Measurements from ENCODE around the gene HNF1B.
"Not testable (repeated sequence)": the region's sequence is repeated elsewhere in the genome, so short reads cannot be mapped to it uniquely, and the experiment has no call there.

HNF1B gene

GRCh38 chr17:37701496-37701898 lies 43.4 kb downstream of the HNF1B start:
- DNase-seq (ENCODE audit: low read depth) = no peak

- no peak for DNase-seq (ENCODE audit: low read depth)
Measured at GRCh38 chr17:37700881-37701280, 44.0 kb downstream of the HNF1B start.

- no peak for DNase-seq (ENCODE audit: low read depth)
Measured at GRCh38 chr17:37699285-37699973, 45.4 kb downstream of the HNF1B start.

- no peak for DNase-seq (ENCODE audit: low read depth)
Measured at GRCh38 chr17:37698911-37699255, 46.0 kb downstream of the HNF1B start.

- no peak for DNase-seq (ENCODE audit: low read depth)
Measured at GRCh38 chr17:37698132-37698910, 46.5 kb downstream of the HNF1B start.

- no peak for DNase-seq (ENCODE audit: low read depth)
Measured at GRCh38 chr17:37697381-37697780, 47.5 kb downstream of the HNF1B start.

- no peak for DNase-seq (ENCODE audit: low read depth)
Measured at GRCh38 chr17:37696366-37696765, 48.5 kb downstream of the HNF1B start.

GRCh38 chr17:37695726-37696125 lies 49.1 kb downstream of the HNF1B start:
- DNase-seq (ENCODE audit: low read depth) = no peak

GRCh38 chr17:37694734-37695133 lies 50.1 kb downstream of the HNF1B start:
- DNase-seq (ENCODE audit: low read depth) = no peak

- no peak for DNase-seq (ENCODE audit: low read depth)
Measured at GRCh38 chr17:37693328-37693727, 51.5 kb downstream of the HNF1B start.

- no peak for DNase-seq (ENCODE audit: low read depth)
Measured at GRCh38 chr17:37691807-37692206, 53.1 kb downstream of the HNF1B start.

GRCh38 chr17:37689317-37689716 lies 55.5 kb downstream of the HNF1B start:
- no peak for DNase-seq (ENCODE audit: low read depth)

- no peak for DNase-seq (ENCODE audit: low read depth)
Measured at GRCh38 chr17:37683454-37683984, 61.3 kb downstream of the HNF1B start.

GRCh38 chr17:37682007-37682406 lies 62.9 kb downstream of the HNF1B start:
- DNase-seq (ENCODE audit: low read depth) = no peak

GRCh38 chr17:37679995-37680394 lies 64.9 kb downstream of the HNF1B start:
- DNase-seq (ENCODE audit: low read depth) = not testable (repeated sequence)

GRCh38 chr17:37678036-37678435 lies 66.8 kb downstream of the HNF1B start:
- no peak for DNase-seq (ENCODE audit: low read depth)

GRCh38 chr17:37677021-37677420 lies 67.8 kb downstream of the HNF1B start:
- no peak for DNase-seq (ENCODE audit: low read depth)

- DNase-seq (ENCODE audit: low read depth) = no peak
Measured at GRCh38 chr17:37676115-37676925, 68.5 kb downstream of the HNF1B start.

GRCh38 chr17:37674511-37674910 lies 70.3 kb downstream of the HNF1B start:
- no peak for DNase-seq (ENCODE audit: low read depth)

GRCh38 chr17:37673386-37673785 lies 71.5 kb downstream of the HNF1B start:
- DNase-seq (ENCODE audit: low read depth) = no peak

- no peak for DNase-seq (ENCODE audit: low read depth)
Measured at GRCh38 chr17:37672548-37673078, 72.2 kb downstream of the HNF1B start.

- no peak for DNase-seq (ENCODE audit: low read depth)
Measured at GRCh38 chr17:37671824-37672547, 72.9 kb downstream of the HNF1B start.
